Mucosa of stomach (tissue), 1 donor: ENCODE results near the gene HPCAL1.
"Not testable (repeated sequence)": the region's sequence is repeated elsewhere in the genome, so short reads cannot be mapped to it uniquely, and the experiment has no call there.

ENCODE experiments used
- H3K27me3 ChIP-seq: one replicate; pipeline ENCODE4 v1.7.0; 2013; ENCODE audit warnings: mild to moderate bottlenecking, low read length; ENCODE audit not compliant: control insufficient read depth, insufficient read depth
- H3K36me3 ChIP-seq: one replicate; pipeline ENCODE4 v1.7.0; 2013; ENCODE audit warnings: low read length; ENCODE audit not compliant: control insufficient read depth, insufficient read depth
- H3K4me1 ChIP-seq: one replicate; pipeline ENCODE4 v1.7.0; 2013; ENCODE audit warnings: mild to moderate bottlenecking, low read length; ENCODE audit not compliant: control insufficient read depth, insufficient read depth
- H3K4me3 ChIP-seq: one replicate; pipeline ENCODE4 v1.7.0; 2013; ENCODE audit warnings: low read length
- H3K9ac ChIP-seq: one replicate; pipeline ENCODE4 v1.7.0; 2013; ENCODE audit warnings: mild to moderate bottlenecking, low read length, moderate library complexity
- H3K9me3 ChIP-seq: one replicate; pipeline ENCODE4 v1.7.0; 2013; ENCODE audit warnings: mild to moderate bottlenecking, low read length, moderate library complexity; ENCODE audit not compliant: control insufficient read depth
- donor health status: Pancreatic carcinoma.

HPCAL1 gene

DNA sequence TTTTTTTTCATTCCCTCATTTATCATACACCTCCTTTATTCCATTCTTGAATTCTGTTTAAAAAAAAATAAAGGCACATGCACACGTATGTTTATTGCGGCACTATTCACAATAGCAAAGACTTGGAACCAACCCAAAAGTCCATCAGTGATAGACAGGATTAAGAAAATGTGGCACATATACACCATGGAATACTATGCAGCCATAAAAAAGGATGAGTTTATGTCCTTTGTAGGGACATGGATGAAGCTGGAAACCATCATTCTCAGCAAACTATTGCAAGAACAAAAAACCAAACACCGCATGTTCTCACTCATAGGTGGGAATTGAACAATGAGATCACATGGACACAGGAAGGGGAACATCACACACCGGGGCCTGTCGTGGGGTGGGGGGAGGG is 39.2 kb upstream of the HPCAL1 start:
- H3K4me3 ChIP-seq, H3K27me3 ChIP-seq, H3K4me1 ChIP-seq, H3K9me3 ChIP-seq, H3K9ac ChIP-seq, H3K36me3 ChIP-seq: not testable (repeated sequence)

GRCh38 chr2:10264506-10265328 is 38.0 kb upstream of the HPCAL1 start:
- Histone ChIP-seq H3K36me3 (no peaks in the 10 kb centered on the region), H3K9me3 (no peaks in the 10 kb centered on the region), H3K4me3 (no peak overlapping the region), H3K27me3 (no peaks in the 10 kb centered on the region), H3K4me1 (peaks cover 12% of the 10 kb centered on the region), H3K9ac (no peak overlapping the region)

- Histone ChIP-seq H3K36me3 (no peaks in the 10 kb centered on the region), H3K9me3 (no peaks in the 10 kb centered on the region), H3K27me3 (no peaks in the 10 kb centered on the region), H3K9ac (no peak overlapping the region), H3K4me1 (peaks cover 20% of the 10 kb centered on the region), H3K4me3 (no peak overlapping the region)
These were observed 37.2 kb upstream of the HPCAL1 start for GRCh38 chr2:10265329-10266132.

DNA sequence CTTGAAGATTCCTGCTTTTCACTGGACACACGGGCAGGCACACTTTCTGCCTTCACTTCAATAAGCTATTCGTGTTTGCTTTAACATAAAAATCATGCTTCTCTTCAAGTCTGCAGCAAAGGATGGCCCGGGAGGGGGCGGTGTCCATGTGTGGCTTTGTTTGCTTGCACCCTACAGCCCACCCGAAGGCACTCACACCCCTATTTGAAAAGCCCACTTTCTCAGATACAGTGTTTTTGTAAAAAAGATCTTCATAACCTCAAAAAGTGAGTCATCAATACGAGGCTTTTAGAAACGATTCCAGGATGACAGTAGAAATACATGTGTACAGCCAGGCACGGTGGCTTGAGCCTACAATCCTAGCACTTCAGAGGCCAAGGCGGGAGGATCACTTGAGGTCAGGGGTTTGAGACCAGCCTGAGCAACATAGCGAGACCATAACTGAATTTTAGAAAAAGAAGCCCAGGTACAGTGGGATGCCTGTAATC is 36.5 kb upstream of the HPCAL1 start:
- Histone ChIP-seq H3K9me3 (no peaks in the 10 kb centered on the region), H3K9ac (no peak overlapping the region), H3K4me1 (peaks cover 27% of the 10 kb centered on the region), H3K36me3 (no peaks in the 10 kb centered on the region), H3K27me3 (no peaks in the 10 kb centered on the region), H3K4me3 (no peak overlapping the region)

DNA sequence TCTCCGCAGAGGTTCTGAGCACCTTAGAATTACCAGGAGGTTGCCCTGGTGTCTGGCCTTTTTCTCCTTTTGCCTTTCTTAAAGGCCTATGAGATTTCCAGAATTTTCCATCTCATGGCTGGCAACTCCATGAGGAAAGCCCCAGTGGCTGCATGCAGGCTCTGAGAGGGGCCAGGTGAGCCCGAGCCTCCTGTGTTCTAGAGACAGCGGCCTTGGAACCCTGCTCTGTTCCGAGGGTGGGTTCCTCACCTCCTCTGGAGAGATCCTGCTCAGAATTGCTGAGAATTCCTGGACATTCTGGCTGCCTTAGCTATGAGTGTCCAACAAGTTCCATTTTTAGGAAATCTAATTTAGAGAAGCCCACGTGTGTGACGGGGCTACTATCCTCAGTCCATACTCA is 35.7 kb upstream of the HPCAL1 start:
- Histone ChIP-seq H3K9me3 (no peaks in the 10 kb centered on the region), H3K4me3 (no peak overlapping the region), H3K27me3 (no peaks in the 10 kb centered on the region), H3K36me3 (no peaks in the 10 kb centered on the region), H3K9ac (no peak overlapping the region), H3K4me1 (peaks cover 35% of the 10 kb centered on the region)

DNA sequence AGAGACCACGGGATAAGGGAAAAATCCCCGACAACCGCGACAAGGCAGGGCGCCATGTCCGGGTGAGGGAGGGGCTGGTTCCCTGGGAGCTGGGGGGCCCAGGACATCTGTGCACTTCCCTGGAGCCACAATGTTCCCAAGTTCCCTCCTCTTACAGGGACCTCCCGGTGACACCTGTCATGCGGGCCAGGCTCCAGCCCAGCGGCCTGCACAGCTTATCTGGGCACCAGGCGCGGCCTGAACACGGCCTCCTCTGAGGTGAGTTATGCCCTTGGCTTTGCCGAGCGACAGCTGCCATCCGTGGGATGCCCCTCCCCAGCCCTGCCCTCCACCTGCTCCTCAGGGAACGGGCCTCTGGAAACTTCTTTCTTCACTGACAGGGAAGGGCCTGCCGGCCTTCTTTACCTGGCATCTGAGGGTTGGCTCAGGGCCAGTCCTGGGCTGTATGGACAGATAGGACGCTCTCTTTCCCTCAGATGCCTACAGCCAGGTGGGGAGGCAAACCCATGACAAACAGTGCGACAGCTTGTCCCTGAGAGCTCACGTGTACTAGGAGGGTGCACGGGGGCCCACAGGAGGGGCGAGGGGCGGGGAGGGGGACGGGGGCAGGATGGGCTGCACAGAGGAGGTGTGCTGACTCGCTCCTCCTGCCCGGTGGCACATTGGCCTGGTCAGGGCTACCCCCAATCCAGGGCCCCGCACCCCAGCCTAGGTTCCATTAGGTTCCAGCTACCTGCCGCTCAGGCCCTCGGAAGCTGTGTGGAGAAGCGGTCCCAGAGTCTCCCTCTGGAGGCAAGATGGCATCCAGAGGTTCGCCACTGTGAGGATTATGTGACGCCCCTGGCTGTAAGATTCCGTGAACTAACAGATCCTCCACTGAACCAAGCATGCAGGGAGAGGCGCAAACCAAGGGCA is 34.9 kb upstream of the HPCAL1 start:
- H3K9ac ChIP-seq: no peak overlapping the region
- H3K4me1 ChIP-seq: peaks cover 42% of the 10 kb centered on the region
- H3K9me3 ChIP-seq: no peaks in the 10 kb centered on the region
- H3K27me3 ChIP-seq: no peaks in the 10 kb centered on the region
- no peak overlapping the region for H3K4me3 ChIP-seq
- H3K36me3 ChIP-seq: no peaks in the 10 kb centered on the region

GRCh38 chr2:10269291-10269690 is 33.4 kb upstream of the HPCAL1 start:
- H3K4me3 ChIP-seq: no peak overlapping the region

GRCh38 chr2:10269711-10270610 is 32.7 kb upstream of the HPCAL1 start:
- H3K4me1 ChIP-seq: peaks cover 42% of the 10 kb centered on the region
- H3K9ac ChIP-seq: peak overlapping the region; percentile 38
- H3K36me3 ChIP-seq: no peaks in the 10 kb centered on the region
- no peaks in the 10 kb centered on the region for H3K27me3 ChIP-seq
- no peaks in the 10 kb centered on the region for H3K9me3 ChIP-seq
- no peak overlapping the region for H3K4me3 ChIP-seq

More at GRCh38 chr2:10269291-10269690, 33.4 kb upstream of the HPCAL1 start:
- H3K4me1 ChIP-seq: peaks cover 42% of the 10 kb centered on the region
- H3K36me3 ChIP-seq: no peaks in the 10 kb centered on the region
- H3K9ac ChIP-seq: no peak overlapping the region
- H3K27me3 ChIP-seq: no peaks in the 10 kb centered on the region
- H3K9me3 ChIP-seq: no peaks in the 10 kb centered on the region

GRCh38 chr2:10271509-10271908 is 31.2 kb upstream of the HPCAL1 start:
- H3K36me3 ChIP-seq: no peaks in the 10 kb centered on the region

GRCh38 chr2:10271946-10272345 is 30.8 kb upstream of the HPCAL1 start:
- Histone ChIP-seq H3K36me3 (no peaks in the 10 kb centered on the region), H3K4me1 (peaks cover 41% of the 10 kb centered on the region), H3K9me3 (no peaks in the 10 kb centered on the region), H3K9ac (no peak overlapping the region), H3K27me3 (no peaks in the 10 kb centered on the region), H3K4me3 (no peak overlapping the region)

More at GRCh38 chr2:10271509-10271908, 31.2 kb upstream of the HPCAL1 start:
- Histone ChIP-seq H3K27me3 (no peaks in the 10 kb centered on the region), H3K4me3 (no peak overlapping the region), H3K4me1 (peaks cover 42% of the 10 kb centered on the region), H3K9me3 (no peaks in the 10 kb centered on the region), H3K9ac (no peak overlapping the region)

DNA sequence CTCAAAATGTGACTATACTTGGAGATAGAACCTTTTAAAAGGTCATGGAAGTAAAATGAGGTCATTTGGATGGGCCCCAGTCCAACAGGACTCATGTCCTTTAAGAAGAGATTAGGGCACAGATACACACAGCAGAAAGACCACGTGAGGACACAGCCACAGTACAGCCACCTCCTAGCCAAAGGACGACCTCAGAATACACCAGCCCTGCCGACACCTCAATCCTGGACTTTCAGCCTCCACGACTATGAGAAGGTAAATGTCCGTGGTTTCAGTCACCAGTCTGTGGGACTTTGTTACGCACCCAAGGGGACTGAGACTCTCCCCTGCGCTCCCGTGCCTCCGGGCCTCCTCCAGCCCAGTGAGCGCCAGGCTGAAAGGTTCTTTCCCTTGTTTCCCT is 30.2 kb upstream of the HPCAL1 start:
- Histone ChIP-seq H3K4me3 (no peak overlapping the region), H3K27me3 (no peaks in the 10 kb centered on the region), H3K36me3 (no peaks in the 10 kb centered on the region), H3K9me3 (no peaks in the 10 kb centered on the region), H3K4me1 (peaks cover 36% of the 10 kb centered on the region), H3K9ac (no peak overlapping the region)
